KOPT-K1 (cell line): Measurements from ENCODE around the gene PRKN.

Experiments
- H3K27ac ChIP-seq: fragments of 200-600 bp; sonication (generic); 2 replicates; pipeline ENCODE4 v1.5.1; 2016; ENCODE audit warnings: antibody characterized with exemption, mild to moderate bottlenecking, low read depth, low read length; ENCODE audit not compliant: poor library complexity, severe bottlenecking
- H3K36me3 ChIP-seq: fragments of 200-600 bp; sonication (generic); 2 replicates; pipeline ENCODE4 v1.5.1; 2017; ENCODE audit warnings: antibody characterized with exemption, mild to moderate bottlenecking, low read length, moderate library complexity; ENCODE audit not compliant: insufficient read depth
- H3K9me3 ChIP-seq: fragments of 200-600 bp; sonication (generic); 2 replicates; pipeline ENCODE4 v1.5.1; 2017; ENCODE audit warnings: antibody characterized with exemption, low read length, mild to moderate bottlenecking; ENCODE audit not compliant: insufficient read depth, poor library complexity, severe bottlenecking

PRKN gene

GRCh38 chr6:161743509-161744178 is 983.9 kb downstream of the PRKN start:
- H3K9me3 ChIP-seq: no peaks in the 10 kb centered on the region
- H3K36me3 ChIP-seq: no peaks in the 10 kb centered on the region
- H3K27ac ChIP-seq: no peak overlapping the region

GRCh38 chr6:161740486-161740885 is 987.1 kb downstream of the PRKN start:
- no peaks in the 10 kb centered on the region for H3K36me3 ChIP-seq
- no peaks in the 10 kb centered on the region for H3K9me3 ChIP-seq
- H3K27ac ChIP-seq: no peak overlapping the region

GRCh38 chr6:161736781-161737292 is 990.7 kb downstream of the PRKN start:
- Histone ChIP-seq H3K27ac (no peak overlapping the region), H3K9me3 (no peaks in the 10 kb centered on the region), H3K36me3 (no peaks in the 10 kb centered on the region)

GRCh38 chr6:161736326-161736725 is 991.2 kb downstream of the PRKN start:
- Histone ChIP-seq H3K36me3 (no peaks in the 10 kb centered on the region), H3K27ac (no peak overlapping the region), H3K9me3 (no peaks in the 10 kb centered on the region)

GRCh38 chr6:161732594-161732993 is 995.0 kb downstream of the PRKN start:
- no peaks in the 10 kb centered on the region for H3K36me3 ChIP-seq
- no peak overlapping the region for H3K27ac ChIP-seq
- H3K9me3 ChIP-seq: peaks cover 7% of the 10 kb centered on the region

GRCh38 chr6:161727083-161727833 is 1000.3 kb downstream of the PRKN start:
- Histone ChIP-seq H3K9me3 (peaks cover 7% of the 10 kb centered on the region), H3K36me3 (no peaks in the 10 kb centered on the region), H3K27ac (no peak overlapping the region)

GRCh38 chr6:161722394-161722793 is 1005.2 kb downstream of the PRKN start:
- no peaks in the 10 kb centered on the region for H3K9me3 ChIP-seq
- H3K27ac ChIP-seq: no peak overlapping the region
- no peaks in the 10 kb centered on the region for H3K36me3 ChIP-seq

GRCh38 chr6:161721511-161721910 is 1006.1 kb downstream of the PRKN start:
- Histone ChIP-seq H3K36me3 (no peaks in the 10 kb centered on the region), H3K27ac (no peak overlapping the region), H3K9me3 (no peaks in the 10 kb centered on the region)

- Histone ChIP-seq H3K36me3 (no peaks in the 10 kb centered on the region), H3K9me3 (no peaks in the 10 kb centered on the region), H3K27ac (no peak overlapping the region)
Observed at GRCh38 chr6:161716176-161716575, 1011.4 kb downstream of the PRKN start.

- Histone ChIP-seq H3K27ac (no peak overlapping the region), H3K9me3 (no peaks in the 10 kb centered on the region), H3K36me3 (no peaks in the 10 kb centered on the region)
Observed at GRCh38 chr6:161711938-161712337, 1015.6 kb downstream of the PRKN start.

GRCh38 chr6:161711515-161711914 is 1016.1 kb downstream of the PRKN start:
- H3K9me3 ChIP-seq: no peaks in the 10 kb centered on the region
- H3K36me3 ChIP-seq: no peaks in the 10 kb centered on the region
- H3K27ac ChIP-seq: no peak overlapping the region

- Histone ChIP-seq H3K9me3 (no peaks in the 10 kb centered on the region), H3K36me3 (no peaks in the 10 kb centered on the region), H3K27ac (no peak overlapping the region)
Observed at GRCh38 chr6:161710698-161711097, 1016.9 kb downstream of the PRKN start.

- Histone ChIP-seq H3K27ac (no peak overlapping the region), H3K36me3 (no peaks in the 10 kb centered on the region), H3K9me3 (no peaks in the 10 kb centered on the region)
Observed at GRCh38 chr6:161701056-161701455, 1026.5 kb downstream of the PRKN start.

GRCh38 chr6:161696801-161697200 is 1030.8 kb downstream of the PRKN start:
- no peaks in the 10 kb centered on the region for H3K9me3 ChIP-seq
- no peaks in the 10 kb centered on the region for H3K36me3 ChIP-seq
- H3K27ac ChIP-seq: no peak overlapping the region

- Histone ChIP-seq H3K27ac (no peak overlapping the region), H3K9me3 (no peaks in the 10 kb centered on the region), H3K36me3 (no peaks in the 10 kb centered on the region)
Observed at GRCh38 chr6:161694995-161695394, 1032.6 kb downstream of the PRKN start.

GRCh38 chr6:161686655-161687054 is 1040.9 kb downstream of the PRKN start:
- Histone ChIP-seq H3K36me3 (no peaks in the 10 kb centered on the region), H3K9me3 (no peaks in the 10 kb centered on the region)

More at GRCh38 chr6:161686655-161687054, 1040.9 kb downstream of the PRKN start:
- H3K27ac ChIP-seq: no peak overlapping the region
